HFFc6 (cell line): ENCODE measurements around the gene RPL37A. TPM values are rescaled to one million over a fixed set of nuclear protein-coding genes. Genes with fewer than 3 reads are reported as not detected.

Experiments used
- DNase-seq: peaks from one replicate; pipeline ENCODE4 v3.0.0-alpha.2; 2018
- H3K27ac Mint-ChIP-seq: 2 replicates; pipeline ENCODE4 v1.8.0; 2020; ENCODE audit warnings: mild to moderate bottlenecking, mixed read lengths
- H3K27me3 Mint-ChIP-seq: 2 replicates; pipeline ENCODE4 v1.8.0; 2021; ENCODE audit warnings: mild to moderate bottlenecking, moderate library complexity, mixed read lengths; ENCODE audit not compliant: insufficient read depth
- H3K36me3 Mint-ChIP-seq: 2 replicates; pipeline ENCODE4 v1.8.0; 2021; ENCODE audit warnings: low read depth, mixed read lengths
- H3K4me1 Mint-ChIP-seq: 2 replicates; pipeline ENCODE4 v1.8.0; 2020; ENCODE audit warnings: low read depth, mixed read lengths
- H3K4me3 Mint-ChIP-seq: 2 replicates; pipeline ENCODE4 v1.8.0; 2020; ENCODE audit warnings: mild to moderate bottlenecking, moderate library complexity, mixed read lengths
- H3K9me3 Mint-ChIP-seq: 2 replicates; pipeline ENCODE4 v1.8.0; 2020; ENCODE audit warnings: mild to moderate bottlenecking, mixed read lengths
- CTCF ChIP-seq: fragments of 200-600 bp; sonication (generic); IDR thresholded peaks from 2 replicates; pipeline ENCODE4 v1.5.0; 2021; ENCODE audit warnings: antibody characterized with exemption, mild to moderate bottlenecking
- long read RNA-seq: library from polyadenylated mRNA; unstranded; transcript quantifications from one replicate; pipeline ENCODE4 v2.0.0, GENCODE V29; 2019
- total RNA-seq, 6 experiments: library from RNA; stranded (reverse); fragmentation: NEBNext Ultra II Directional; extraction: Animal tissue kit (Norgen Biotek cat#: 25700); gene quantifications; 2 replicates in 1 of 6; 3 replicates in 5 of 6; pipeline ENCODE4 v1.2.3, GENCODE V29; 2021

The RPL37A gene
- total RNA-seq = 1,000 to 10,000 TPM; 1,992 to 3,122 (median 2,808) TPM
- long read RNA-seq, transcript RPL37A-210 (4 exons, 3,647 nt) = major isoform, 1,669 of 1,797 reads
- long read RNA-seq, transcript RPL37A-201 (3 exons, 742 nt) = minor isoform, 103 of 1,797 reads
- long read RNA-seq, partial matches to known transcripts = 5 of 1,797 reads
- long read RNA-seq, other reads (novel, unspliced or antisense) = 15 of 1,797 reads

GRCh38 chr2:216498379-216499352, at the start of gene RPL37A:
Gene RPL37A (plus strand): TSS chr2:216498844. CDS start chr2:216498875, 31 bp downstream.
- peaks cover 46% of the 10 kb centered on the region for H3K36me3 Mint-ChIP-seq
- peak within 1 kb of the TSS; percentile 99 for H3K4me3 Mint-ChIP-seq
- H3K4me1 Mint-ChIP-seq = peaks cover 81% of the 10 kb centered on the region
- no peaks in the 10 kb centered on the region for H3K9me3 Mint-ChIP-seq
- DNase-seq = peak; percentile 95
- no peak for TF ChIP-seq CTCF
- peaks cover 4% of the 10 kb centered on the region; the same call in 1 of the 2 replicates for H3K27me3 Mint-ChIP-seq
- H3K27ac Mint-ChIP-seq = peak within 1 kb of the TSS; percentile 97

GRCh38 chr2:216450346-216450745, 48.3 kb upstream of the RPL37A start:
- no peak for TF ChIP-seq CTCF
- Mint-ChIP-seq H3K9me3 (no peaks in the 10 kb centered on the region; the same call in 1 of the 2 replicates), H3K4me1 (peaks cover 21% of the 10 kb centered on the region)

GRCh38 chr2:216450784-216451183, 47.9 kb upstream of the RPL37A start:
- H3K9me3 Mint-ChIP-seq = no peaks in the 10 kb centered on the region; the same call in 1 of the 2 replicates
- no peak for TF ChIP-seq CTCF

More at GRCh38 chr2:216450346-216450745, 48.3 kb upstream of the RPL37A start:
- Mint-ChIP-seq H3K36me3 (peaks cover 84% of the 10 kb centered on the region), H3K27ac (no peak overlapping the region), H3K4me3 (no peak overlapping the region), H3K27me3 (no peaks in the 10 kb centered on the region; the same call in 1 of the 2 replicates)
- no peak for DNase-seq

GRCh38 chr2:216453955-216454614, 44.6 kb upstream of the RPL37A start:
- no peak overlapping the region for H3K27ac Mint-ChIP-seq
- peaks cover 3% of the 10 kb centered on the region; the same call in 1 of the 2 replicates for H3K9me3 Mint-ChIP-seq
- no peaks in the 10 kb centered on the region for H3K27me3 Mint-ChIP-seq
- no peak overlapping the region for H3K4me3 Mint-ChIP-seq
- no peak for DNase-seq
- peaks cover 19% of the 10 kb centered on the region for H3K4me1 Mint-ChIP-seq
- no peak for TF ChIP-seq CTCF
- H3K36me3 Mint-ChIP-seq = peaks cover 72% of the 10 kb centered on the region

More at GRCh38 chr2:216450784-216451183, 47.9 kb upstream of the RPL37A start:
- H3K27me3 Mint-ChIP-seq = no peaks in the 10 kb centered on the region; the same call in 1 of the 2 replicates
- peaks cover 84% of the 10 kb centered on the region for H3K36me3 Mint-ChIP-seq
- peaks cover 19% of the 10 kb centered on the region for H3K4me1 Mint-ChIP-seq
- DNase-seq = no peak
- no peak overlapping the region for H3K4me3 Mint-ChIP-seq
- H3K27ac Mint-ChIP-seq = no peak overlapping the region

- H3K27me3 Mint-ChIP-seq = peaks cover 2% of the 10 kb centered on the region; the same call in 1 of the 2 replicates
- no peak overlapping the region for H3K4me3 Mint-ChIP-seq
- H3K27ac Mint-ChIP-seq = no peak overlapping the region
- peaks cover 8% of the 10 kb centered on the region for H3K4me1 Mint-ChIP-seq
- peaks cover 19% of the 10 kb centered on the region for H3K9me3 Mint-ChIP-seq
- no peak for DNase-seq
- H3K36me3 Mint-ChIP-seq = peaks cover 40% of the 10 kb centered on the region
- no peak for TF ChIP-seq CTCF
Observed at GRCh38 chr2:216463148-216463547, 35.5 kb upstream of the RPL37A start.
